HG03060 (cell line): ENCODE measurements around the gene MPEG1.

Experiments
- ATAC-seq: cut with Tn5 transposase; IDR thresholded peaks from one replicate; pipeline ENCODE4 v1.9.1; 2021; ENCODE audit warnings: low read depth, moderate number of reproducible peaks; ENCODE audit not compliant: unreplicated experiment

MPEG1 gene, protein sequence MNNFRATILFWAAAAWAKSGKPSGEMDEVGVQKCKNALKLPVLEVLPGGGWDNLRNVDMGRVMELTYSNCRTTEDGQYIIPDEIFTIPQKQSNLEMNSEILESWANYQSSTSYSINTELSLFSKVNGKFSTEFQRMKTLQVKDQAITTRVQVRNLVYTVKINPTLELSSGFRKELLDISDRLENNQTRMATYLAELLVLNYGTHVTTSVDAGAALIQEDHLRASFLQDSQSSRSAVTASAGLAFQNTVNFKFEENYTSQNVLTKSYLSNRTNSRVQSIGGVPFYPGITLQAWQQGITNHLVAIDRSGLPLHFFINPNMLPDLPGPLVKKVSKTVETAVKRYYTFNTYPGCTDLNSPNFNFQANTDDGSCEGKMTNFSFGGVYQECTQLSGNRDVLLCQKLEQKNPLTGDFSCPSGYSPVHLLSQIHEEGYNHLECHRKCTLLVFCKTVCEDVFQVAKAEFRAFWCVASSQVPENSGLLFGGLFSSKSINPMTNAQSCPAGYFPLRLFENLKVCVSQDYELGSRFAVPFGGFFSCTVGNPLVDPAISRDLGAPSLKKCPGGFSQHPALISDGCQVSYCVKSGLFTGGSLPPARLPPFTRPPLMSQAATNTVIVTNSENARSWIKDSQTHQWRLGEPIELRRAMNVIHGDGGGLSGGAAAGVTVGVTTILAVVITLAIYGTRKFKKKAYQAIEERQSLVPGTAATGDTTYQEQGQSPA

GRCh38 chr11:59212744-59213631 is at the start of gene MPEG1:
TSS of gene MPEG1 (minus strand) at chr11:59212927. CDS start at chr11:59212865, 62 bp downstream.
- ATAC-seq = no peak

- ATAC-seq = no peak
Observed at GRCh38 chr11:59262177-59262818, 49.6 kb upstream of the MPEG1 start.

DNA sequence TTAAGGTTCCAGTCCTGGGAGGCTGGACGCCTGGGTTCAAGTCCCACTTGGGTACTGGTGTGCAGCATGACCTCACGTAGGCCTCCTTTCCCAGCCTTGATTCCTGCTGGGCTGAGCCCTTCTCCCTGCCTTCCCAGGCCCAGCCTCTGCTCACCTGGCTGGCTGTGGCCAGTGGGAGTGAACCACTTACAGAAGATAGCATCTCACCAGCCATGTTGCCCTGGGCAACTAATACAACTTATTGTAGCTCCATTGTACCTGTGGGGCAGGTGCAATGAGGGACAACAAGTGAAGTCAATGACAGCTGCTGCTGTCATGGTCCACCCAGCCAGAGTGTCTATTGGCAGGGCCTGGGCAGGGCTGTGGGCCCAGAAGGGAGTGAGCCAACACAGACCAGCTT is 48.4 kb upstream of the MPEG1 start:
- ATAC-seq = no peak

DNA sequence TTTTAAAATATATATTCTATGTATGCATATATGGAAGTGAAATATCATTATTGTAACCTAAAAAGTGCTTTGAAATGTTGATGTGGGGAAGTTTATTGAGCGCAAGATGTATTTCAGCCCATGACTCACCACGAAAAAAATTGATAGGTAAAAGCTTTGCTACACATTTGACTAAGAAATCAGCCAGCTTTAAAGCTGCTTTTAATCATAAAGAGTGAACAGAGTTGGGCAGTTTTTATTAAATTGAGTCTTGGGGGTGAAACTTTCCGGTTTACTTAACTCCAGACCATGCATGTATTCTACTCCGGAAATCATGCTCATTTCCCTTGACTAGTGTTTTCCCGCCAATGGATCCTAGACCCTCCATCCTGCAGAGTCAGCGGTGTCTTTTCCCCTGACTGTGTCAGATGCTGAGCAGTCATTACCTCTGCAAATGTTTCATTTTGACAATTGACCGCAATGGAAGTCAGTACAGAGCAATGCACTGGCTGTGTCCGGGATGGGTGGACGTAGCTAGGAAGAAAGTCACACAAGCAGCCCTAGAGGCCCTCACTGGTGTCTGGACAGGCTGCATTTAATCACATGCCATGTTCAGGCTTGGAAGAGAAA is 47.2 kb upstream of the MPEG1 start:
- peak; percentile 39 for ATAC-seq

- no peak for ATAC-seq
Observed at GRCh38 chr11:59259047-59259446, 46.3 kb upstream of the MPEG1 start.

DNA sequence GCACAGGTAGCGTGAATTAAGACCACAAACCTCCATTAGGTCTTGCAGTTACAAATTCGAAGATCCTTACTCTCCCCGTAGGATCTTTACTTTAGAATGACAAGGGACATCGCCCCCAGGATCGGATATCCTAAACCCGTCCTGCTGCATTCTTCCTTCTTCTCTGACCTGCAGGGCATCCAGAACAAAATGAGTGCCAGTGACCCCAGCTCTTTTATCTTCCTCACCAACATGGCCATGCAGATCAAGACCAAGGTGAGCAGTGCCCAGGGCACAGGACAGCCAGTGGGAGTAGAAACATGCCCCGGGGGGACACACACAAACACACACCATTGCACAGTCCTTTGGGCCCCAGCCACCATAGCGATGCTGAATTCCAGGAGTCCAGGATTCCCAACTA is 42.6 kb upstream of the MPEG1 start:
- ATAC-seq = no peak

GRCh38 chr11:59254286-59254685 is 41.6 kb upstream of the MPEG1 start:
- ATAC-seq = no peak

- no peak for ATAC-seq
Observed at GRCh38 chr11:59253001-59253400, 40.3 kb upstream of the MPEG1 start.

DNA sequence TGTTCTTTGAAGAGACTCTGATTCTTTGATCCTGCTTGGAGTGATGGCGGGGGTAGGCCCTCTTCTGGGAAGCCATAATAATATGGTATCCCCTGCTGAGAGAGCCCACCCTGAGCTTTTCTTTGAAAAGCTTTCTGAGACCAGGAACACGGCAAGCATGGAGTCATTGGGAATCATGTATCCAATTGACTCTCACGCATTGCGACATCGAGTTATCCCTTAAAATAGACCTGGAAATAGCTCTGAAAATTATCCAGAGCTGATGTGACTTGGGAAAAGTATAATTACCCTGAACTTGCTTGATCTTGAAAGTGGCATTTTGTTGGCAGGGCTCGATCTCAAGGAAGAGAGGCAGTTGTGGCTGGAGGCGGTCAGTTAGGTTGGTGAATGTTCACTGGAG is 36.8 kb upstream of the MPEG1 start:
- ATAC-seq = no peak

GRCh38 chr11:59247531-59248227 is 35.0 kb upstream of the MPEG1 start:
- no peak for ATAC-seq

- no peak for ATAC-seq
Observed at GRCh38 chr11:59243633-59244032, 30.9 kb upstream of the MPEG1 start.

DNA sequence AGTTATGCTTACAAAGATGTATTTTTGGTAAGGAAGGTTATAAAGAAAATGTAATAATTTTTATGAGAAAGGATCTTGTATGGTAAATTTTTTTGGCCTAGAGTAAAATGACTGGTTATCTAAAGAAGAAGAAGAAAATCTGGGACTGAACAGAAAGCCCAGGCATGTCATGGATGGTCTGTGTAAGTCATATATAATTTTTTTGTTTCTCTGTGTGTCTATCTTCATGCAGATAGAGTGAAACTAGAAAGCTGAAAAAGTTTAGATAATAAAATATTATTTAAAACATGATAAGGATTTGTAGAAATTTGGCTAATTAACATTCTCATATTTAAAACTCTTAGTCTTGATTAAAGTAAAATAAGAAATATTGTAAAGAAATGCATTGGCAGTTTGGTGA is 27.6 kb upstream of the MPEG1 start:
- ATAC-seq = no peak

DNA sequence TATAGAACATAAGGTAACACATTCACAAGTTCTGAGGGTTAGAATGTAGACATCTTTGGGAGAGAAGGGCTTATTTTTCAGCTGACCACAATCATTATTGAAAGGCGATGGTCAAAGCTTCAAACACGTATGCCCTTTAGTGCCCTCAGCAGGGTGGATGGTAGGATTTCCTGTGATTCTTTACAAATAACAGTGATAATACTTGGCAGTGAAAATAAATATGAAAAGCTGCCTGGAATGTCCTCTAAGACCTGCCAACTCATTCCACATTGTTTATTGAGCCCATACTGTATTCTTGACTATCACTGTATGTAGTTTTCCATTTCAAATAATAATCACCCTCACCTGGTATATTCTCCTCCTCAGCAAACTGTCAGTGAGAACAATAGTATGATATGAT is 13.7 kb upstream of the MPEG1 start:
- no peak for ATAC-seq

GRCh38 chr11:59225017-59225416 is 12.3 kb upstream of the MPEG1 start:
- peak; percentile 38 for ATAC-seq

DNA sequence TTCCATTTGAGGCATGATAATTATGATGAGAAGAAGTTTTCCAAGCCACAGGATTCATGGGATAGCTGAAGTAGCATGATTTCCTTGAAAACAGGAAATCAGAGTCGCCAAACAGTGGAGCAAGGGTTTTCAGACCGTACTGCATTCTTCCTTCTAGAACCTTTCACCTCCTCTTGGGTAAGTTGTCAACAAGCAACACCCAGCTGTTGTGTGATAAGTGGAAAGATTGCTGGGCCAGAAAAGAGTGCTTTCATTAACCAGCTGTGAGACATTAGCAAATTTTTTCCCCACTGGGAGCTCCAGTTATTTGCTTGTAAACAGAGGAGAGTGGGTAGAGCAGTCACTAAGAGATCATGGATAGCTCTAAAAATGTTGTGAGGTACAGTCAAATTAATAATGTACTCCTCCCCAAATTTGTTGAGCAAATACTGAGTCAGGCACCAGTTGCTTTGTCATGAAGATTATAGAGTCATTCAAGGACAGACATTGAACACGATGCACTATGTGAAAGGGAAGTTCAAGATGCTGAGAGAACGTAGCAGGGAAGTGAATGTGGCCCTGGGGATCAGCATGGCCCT is 11.7 kb upstream of the MPEG1 start:
- peak; percentile 12 for ATAC-seq

DNA sequence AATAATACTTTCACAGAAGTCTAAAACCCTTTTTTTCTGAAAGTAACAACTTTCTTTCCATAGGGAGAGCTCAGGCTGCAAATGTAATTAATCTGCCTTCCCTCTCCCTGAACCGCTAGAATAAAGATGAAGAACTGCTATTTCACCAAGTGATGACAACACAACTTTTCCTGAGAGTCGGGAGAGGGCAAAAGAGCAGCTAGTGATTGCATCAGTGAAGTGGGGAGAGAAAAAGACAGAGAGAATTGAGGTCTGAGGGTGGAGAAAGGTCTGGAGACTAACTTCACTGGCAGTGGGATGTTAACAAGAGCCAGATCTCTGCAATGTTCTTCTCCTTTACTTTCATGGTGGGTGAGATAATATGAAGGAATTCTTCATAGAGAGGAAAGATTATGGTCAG is 10.9 kb upstream of the MPEG1 start:
- ATAC-seq = no peak

DNA sequence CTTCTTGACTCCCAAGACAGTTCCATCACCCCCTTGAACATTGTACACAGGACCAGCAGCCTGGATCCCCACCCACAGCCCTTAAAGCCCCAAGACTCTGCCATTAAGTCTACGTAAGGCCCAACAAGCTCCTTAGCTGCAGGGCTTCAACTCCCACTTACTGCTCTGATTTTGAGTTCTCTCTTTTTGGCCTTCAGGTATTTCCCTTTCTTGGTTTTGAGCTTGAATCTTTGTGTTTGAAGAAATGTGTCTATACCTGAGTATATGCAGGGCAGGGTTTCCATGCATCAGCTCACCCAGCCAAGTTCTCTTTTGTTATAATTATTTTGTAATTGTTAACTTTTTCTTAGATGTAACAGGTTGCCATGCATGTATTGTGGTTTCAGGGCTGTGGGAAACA is 10.4 kb upstream of the MPEG1 start:
- no peak for ATAC-seq

- no peak for ATAC-seq
Observed at GRCh38 chr11:59222464-59223060, 9.8 kb upstream of the MPEG1 start.

GRCh38 chr11:59221441-59221840 is 8.7 kb upstream of the MPEG1 start:
- ATAC-seq = no peak
